GM21360 (cell line): Measurements from ENCODE around the gene ANO6.

Experiments used
- ATAC-seq: cut with Tn5 transposase; IDR thresholded peaks from one replicate; pipeline ENCODE4 v1.9.1; 2021; ENCODE audit warnings: mild to moderate bottlenecking, moderate library complexity; ENCODE audit not compliant: unreplicated experiment

Gene ANO6

DNA sequence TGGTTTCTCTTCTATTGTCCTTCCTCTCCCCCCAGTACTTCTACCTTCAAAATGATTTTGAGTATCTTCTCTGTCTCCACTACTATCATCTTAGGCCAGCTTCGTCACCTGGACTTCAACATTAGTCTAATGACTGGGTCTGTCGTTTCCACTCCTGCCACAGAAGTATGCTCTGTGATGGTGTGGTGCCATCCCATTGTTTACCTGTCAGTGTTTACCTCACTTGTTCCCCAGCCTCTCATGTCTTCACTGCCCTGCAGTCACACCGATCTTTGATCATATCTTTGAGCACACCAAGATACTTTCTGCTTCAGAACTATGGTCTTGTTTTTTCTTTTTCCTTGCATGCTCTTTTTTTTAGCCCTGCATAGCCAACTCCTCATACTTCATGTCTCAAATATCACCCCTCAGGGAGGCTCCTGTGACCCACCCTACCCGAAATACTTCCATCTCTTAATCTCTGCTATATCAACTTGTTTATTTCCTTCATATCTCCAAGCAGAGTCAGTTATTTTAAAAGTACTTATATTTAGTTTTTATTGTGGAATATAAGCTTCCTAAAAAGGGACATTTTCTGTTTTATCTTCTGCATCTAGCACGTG, 60.4 kb downstream of the ANO6 start:
- no peak for ATAC-seq

DNA sequence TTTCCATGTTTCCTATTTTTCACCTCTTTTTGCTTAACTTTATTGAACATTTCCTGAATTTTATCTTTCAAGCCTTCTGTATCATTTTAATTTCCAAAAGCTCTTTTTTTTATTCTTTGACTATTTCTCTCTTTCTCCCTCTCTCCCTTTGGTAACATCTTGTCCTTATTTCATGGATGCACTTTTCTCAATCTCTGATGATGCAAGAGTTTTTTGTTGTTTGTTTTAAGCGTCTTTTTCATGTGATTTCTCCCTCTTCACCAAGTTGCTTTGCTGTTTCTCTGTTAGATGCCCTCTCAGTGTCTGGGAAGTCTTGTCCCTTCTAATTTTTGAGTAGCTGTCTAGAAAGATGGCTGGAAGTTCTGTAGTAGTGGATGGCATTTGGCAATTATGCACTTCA, 62.6 kb downstream of the ANO6 start:
- no peak for ATAC-seq

DNA sequence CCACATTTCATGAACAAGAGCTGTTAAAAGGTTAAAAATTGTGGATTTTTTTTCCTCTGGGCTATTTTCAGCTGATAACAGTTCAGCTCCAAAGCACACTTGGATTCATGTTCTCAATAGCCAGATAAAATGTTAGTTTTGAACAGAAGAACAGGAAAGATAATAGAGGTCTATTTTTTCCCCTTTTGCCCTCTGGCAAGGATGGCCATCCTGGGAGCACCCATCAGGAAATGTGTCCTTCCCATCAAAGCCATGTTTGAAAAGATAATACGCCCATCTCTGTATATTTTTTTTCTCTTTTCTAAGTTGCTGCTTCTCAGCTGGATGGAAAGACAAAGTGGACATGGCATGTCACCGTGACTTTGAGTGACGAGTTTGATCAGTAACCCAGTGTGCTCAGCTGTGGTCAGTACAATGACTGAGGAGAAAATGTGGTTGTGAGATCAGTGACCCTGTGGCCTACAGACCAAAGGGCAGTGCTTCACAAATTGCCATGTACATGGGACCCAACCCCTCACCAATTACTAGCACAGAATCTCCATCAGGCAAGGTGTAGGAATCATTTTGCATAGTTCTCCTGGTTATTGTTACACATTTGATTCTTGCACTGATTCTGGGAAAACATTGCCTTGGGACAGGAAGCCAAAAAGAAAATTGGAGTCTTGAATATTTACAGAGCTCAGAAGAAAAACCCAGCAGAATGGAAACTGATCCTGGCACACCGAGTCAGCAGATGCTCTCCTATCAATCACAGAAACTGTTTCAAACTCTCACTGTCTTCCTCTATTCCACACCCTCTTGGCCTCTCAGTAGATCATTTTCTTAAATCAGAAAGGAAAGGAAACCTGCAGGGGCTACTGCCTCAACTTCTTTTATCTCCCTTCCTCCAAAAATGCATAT, 64.3 kb downstream of the ANO6 start:
- ATAC-seq = no peak

DNA sequence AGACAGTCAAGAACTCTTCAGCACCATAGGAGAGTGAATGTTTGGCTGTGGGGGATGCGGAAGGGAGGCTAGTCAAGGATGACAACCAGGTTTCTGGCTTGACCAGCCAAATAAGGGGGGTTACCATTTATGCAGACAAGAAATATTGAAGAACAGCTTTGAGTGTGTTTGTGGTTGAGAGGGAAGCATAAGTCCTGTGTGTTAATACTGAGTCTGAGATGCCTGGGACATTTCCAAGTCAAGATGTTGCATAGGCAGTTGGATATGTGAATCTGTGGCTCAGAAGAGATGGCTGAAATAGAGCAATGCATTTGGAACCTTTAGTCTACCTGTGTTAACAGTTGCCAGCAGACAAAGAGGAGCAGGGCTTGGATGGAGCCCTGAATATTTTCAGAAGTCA, 66.1 kb downstream of the ANO6 start:
- no peak for ATAC-seq

DNA sequence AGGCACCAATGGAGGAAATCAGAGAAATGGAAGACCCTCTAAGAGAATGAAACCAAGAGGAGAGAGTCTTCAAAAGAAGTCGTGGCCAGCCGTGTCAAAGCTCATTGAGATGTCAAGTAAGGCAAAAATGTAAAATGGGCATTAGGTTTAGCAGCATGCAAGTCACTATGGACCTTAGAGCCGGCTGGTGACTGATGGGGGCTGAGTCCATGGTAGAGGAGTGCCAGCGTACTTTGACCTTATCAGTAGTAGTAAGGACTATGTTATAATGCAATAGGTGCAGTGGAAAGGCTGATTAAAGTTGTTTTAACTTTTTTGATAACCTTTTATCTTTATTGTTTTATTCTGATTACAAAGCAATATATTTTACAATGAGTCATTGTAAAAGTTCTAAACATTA, 66.5 kb downstream of the ANO6 start:
- ATAC-seq = no peak

DNA sequence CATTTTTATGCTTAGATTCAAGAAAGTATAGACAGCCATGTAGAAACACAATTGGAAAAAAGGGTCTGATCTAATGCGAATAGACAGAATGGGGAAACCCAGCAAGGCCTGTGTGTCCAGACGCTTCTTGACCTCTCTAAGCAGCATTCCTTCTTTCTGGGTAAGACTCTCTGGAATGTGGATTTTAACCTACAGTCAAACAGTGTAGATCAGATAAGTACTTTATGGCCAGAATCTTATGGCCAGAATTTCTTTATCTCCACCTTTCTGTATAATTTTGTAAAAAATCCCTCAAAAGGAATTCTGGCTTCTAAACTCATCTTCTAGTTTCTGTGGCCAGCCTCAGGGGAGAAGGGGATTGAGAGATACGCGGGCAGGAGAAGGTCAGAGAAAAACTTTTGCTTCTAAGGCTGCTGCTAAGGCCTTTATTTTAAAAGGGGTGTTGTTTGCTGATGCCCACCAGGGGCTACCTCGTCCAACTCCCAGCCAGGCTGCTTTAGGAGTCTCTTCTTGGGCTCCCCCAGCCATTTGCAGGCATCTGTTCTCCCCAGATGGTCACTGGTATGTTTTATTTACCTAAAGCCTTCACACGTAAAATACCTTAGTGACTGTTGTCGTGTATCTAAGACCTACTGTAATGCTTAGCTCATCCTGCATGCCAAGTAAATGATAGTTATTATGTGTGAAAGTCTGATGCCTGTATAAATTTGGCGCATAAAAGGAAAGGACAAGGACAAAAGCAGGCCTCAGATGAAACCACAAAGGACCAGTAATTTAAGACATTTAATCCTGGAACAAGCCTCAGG, 68.4 kb downstream of the ANO6 start:
- ATAC-seq = no peak

DNA sequence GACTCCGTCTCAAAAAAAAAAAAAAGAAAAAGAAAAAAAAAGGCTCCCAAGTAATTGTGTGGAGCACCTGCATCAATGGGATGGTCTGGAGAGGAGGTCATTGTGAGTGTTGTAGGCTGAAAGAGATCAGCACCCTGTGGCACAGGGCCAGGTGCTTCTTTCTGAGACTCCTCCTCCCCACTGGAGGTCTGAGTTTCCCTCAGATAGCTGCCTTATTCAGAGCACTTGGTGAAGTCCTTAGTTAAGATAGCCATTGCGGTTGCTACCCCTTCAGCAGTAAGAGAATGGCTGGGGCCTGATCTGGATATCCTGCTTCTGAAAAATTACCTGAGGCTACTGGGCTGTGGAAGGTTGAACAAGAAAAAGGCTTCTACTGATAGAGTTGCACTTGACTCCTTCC, 69.8 kb downstream of the ANO6 start:
- ATAC-seq = no peak

DNA sequence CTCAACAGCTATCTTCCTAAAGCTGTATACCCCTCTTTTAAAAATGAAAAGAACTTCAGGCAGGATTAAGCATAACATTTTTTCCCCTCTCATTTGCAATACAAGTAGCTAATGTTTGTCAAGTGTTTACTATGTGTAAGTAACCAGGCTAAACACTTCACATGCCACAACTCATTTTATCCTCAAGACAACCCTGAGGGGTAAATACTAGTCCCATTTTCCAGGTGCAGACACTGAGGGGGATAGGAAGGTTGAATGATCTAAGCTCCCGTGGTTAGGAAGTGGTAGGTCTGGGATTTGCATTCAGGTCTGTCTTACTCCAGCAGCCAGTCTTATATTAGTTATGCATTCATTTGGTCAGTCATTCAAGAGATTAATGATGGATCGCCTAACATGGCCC, 70.7 kb downstream of the ANO6 start:
- ATAC-seq = no peak

DNA sequence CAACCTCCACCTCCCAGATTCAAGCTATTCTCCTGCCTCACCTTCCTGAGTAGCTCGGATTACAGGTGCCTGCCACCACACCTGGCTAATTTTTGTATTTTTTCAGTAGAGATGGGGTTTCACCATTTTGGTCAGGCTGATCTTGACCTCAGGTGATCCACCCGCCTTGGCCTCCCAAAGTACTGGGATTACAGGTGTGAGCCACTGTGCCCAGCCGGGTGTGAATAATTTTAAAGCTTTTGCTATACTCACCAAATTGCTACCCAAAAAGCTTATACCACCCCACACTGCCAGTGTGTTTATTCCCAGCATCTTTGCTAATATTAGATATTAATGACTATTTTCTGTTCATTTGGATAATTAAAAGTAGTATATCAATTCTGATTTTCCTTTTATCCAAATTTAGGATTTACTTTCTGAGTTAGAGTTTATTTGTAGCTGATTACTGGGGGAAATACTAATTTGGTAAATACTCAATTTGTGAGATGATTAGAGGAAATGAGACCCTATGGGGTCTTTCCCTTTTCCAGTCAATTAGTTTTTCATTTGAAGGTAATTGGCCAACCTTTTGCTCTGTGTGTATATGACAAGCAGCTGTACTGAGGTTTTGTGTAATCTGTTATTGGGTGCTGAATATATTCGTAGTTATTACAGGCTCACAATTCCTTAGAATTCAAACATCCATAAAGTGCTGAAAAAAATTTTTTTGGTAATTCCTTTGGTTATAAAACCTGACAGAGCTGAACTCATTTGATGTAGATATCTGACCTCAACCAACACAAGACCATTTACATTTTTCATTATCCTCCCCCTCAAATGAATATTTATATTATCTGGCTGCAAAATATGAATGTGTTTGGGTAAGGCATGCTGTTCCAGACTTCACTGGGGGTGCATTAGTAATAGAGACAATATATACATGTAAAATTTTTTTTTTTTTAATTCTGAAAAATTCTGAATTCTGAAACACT, 73.6 kb downstream of the ANO6 start:
- ATAC-seq = no peak

DNA sequence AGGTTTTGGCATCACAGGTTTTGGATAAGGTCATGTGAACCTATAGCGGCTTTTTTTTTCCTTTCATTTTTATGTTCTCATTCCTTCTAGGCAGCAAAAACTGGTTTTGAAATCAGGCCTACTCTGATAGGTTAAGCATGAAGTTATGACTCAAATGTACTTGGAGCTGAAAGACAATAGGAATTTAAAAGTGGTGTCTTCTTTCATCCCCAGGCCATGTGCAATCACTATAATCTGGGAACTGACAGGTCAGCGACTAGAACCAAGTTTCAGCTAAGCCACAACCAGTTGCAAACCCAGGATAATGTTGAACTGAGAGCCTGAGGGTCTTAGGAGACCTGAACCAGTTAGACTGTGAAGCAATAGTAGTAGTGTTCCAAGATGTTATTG, 74.3 kb downstream of the ANO6 start:
- ATAC-seq = no peak

DNA sequence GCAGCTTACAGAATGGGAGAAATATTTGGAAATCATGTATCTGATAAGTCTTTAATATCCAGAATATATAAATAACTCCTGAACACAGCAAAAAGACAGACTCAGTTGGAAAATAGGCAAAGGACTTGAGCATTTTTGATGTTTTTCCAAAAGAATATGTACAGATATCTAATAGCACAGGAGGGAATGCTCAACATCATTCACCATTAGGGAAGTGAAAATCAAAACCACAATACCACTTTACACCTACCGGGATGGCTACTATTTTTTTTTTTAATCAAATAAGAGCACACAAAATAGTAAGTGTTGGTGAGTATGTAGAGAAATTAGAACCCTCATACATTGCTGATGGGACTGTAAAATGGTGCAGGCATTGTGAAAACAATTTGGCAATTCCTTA, 75.6 kb downstream of the ANO6 start:
- ATAC-seq = no peak

DNA sequence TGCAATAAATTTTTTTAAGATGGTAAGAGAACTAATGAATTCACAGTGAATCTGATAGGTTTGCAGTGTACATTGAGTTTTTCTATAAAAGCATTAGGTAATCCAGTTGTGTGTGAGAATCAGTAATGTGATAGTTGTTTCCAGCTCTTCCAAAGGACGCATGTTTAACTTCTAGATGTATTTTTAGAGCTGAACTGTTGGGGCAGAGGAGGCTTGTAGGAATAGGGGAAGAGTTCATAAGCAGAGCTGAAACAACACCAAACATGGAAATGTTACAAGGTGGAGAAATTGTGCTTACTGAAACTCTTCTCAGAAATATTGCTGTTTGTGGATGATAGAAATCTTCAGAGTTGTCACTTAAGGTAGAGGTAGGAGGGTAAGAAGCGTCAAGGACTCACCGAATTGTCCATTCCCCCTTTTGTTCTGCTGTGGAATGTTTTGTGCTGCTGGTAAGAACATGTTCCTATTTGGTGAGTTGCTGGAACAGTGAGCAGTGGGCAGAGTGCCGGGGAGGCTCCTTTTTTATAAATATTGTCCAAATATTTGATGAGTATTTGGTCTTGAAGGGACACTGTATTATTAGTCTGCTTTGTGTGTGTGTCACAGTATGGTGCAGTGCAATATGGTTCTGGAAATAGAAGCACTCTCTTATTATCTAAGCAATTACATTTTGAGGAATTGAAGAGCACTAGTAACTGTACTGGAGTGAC, 76.7 kb downstream of the ANO6 start:
- no peak for ATAC-seq

DNA sequence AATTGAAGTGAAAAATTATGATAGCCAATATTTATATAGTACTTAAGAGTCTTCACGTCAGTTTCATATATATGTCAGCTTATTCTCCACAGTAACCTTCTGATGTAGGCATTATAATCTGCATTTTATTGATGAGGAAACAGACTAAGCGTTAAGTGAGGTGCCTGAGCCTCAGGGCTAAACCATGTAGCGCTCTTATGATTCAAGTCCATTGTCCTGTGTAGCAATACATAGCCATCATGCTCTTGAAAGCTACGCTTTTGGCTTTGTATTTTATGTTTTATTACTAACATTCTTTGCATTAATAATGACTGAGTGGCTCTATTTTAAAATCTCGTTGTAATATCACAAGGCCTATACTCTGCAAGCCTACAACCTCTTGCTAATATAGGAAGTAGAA, 79.0 kb downstream of the ANO6 start:
- ATAC-seq = no peak

DNA sequence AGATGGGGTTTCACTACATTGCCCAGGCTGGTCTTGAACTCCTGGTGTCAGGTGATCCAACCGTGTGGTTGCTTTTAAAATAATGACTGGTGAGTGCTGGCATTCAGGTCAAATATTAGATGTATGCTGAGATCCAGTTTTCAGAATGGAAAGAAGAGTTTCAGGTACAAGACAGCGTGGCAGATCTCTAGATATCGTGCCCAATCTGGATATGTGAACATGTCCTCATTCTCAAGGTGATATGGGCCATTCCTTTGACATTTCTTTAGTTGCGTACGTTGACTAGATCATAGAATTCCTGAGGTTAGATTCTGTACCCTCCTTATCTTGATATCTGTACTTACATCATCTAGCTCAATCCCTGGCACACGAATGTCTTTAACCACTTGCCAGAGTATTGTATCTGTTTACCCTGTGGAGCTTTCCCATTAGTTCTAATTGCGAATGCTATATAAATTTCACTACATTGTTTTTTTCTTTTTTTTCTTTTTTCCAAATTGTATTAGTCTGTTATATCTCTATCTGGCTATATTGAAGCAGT, 80.2 kb downstream of the ANO6 start:
- no peak for ATAC-seq

DNA sequence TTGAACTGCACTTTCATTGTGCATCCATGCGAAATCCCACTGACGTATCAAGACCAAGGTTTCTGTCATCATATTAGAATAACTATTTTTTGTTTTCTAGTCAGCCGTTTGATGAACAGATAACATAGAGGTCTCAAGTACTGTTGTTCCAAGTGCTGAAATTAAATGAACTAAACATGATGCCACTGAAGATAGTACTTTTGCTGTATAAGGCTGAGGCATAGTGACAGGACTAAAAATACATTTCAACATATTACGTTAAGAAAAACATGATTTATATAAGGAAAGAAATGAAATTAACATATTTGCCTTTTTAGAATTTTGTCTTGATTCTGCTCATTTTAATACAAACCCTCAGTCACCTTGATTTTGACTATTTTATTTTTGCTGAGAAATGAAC, 82.2 kb downstream of the ANO6 start:
- no peak for ATAC-seq

DNA sequence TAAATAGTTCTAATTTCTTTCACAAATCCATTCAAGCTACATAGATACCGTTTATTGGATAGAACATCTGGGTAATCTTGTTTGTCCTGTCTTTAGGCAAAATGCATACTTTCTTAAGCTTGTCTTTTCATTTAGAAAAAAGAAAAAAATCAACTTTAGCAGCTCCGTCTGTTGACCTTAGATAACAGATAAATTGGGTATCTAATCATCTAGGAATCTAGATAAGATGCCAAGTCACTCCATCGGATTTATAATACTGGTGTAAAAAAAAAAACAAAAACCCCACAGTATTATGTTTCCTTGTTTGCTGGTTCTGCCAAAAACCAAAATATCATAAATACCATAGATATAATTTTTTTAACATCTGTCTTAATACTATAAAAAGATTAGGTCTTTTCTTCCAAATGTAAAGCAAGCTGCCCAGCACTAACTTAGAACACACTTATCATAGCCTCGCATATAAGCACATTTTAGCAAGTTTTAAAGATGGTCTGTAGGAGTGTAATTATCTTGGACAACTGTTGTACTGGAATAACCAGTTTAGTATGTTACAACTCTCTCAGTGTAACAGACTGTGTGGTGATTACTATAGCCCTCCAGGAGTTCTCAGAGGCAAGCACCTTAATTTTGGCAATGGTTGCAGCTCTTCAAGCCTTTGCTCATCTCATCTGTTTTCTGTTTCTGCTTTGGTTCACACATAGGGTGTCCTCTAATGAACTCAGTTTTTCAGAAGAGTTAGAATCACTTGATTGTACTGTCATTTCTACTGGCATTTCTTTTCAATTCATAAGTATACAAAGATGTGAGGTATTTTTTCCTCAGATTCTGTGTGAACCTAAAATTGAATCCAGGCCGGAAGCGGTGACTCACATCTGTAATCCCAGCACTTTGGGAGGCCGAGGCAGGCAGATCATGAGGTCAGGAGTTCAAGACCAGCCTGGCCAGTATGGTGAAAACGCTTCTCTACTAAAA, 83.1 kb downstream of the ANO6 start:
- no peak for ATAC-seq

DNA sequence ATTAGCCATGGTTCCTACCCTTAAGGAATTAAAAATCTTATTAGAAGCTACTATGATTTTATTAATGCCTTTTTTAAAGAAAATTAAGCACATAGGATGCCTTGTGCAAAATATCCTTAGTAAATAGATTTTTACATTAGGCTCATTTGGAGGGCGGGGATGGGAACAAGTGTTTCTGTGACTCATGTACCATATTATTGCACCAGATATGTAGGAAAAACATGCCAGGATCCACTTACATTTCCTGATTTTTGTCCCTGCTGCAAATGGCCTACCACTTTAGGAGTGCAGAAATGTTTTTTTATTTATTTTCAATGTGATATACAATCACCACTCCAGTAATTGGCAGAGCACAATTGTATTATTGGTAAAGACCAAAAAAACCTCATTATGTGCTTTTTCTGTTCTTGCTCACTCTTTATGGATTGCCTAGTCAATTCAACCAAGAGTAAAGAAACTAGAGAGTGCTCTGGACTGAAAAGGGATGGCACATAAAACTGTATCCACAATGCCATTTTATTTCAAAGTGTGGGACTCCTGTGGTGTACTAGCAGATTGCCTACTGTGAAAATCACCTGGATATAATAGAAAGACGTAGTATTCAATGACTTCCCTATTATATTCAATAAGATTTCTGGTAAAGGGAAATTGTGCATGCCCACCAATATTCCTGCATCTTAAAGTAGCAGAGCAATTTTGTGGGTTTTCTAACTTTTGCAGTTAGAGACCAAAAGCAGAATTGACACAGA, 86.9 kb downstream of the ANO6 start:
- no peak for ATAC-seq

DNA sequence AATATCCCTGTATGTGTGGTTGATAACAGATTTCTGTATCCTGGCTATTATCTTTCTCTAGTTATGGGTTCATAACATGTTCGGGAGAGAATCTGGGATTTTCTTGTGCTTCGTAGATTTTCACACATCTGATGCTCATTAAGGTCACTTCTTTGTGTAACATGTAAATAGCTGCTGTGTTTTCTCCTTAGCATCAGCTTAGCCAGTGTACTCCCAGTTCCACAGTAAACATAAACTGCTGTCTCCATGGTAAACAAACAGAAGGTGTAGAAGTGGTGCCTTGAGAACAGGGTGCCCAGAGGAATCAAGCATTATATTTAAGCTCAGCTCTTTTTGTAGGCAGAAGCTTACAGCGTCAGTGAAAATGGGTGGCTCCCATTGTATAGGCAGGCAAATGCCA, 88.0 kb downstream of the ANO6 start:
- ATAC-seq = no peak
